Measurements from ENCODE around the gene XCL2.
"Not testable (repeated sequence)": the region's sequence is repeated elsewhere in the genome, so short reads cannot be mapped to it uniquely, and the experiment has no call there.

The XCL2 gene

DNA sequence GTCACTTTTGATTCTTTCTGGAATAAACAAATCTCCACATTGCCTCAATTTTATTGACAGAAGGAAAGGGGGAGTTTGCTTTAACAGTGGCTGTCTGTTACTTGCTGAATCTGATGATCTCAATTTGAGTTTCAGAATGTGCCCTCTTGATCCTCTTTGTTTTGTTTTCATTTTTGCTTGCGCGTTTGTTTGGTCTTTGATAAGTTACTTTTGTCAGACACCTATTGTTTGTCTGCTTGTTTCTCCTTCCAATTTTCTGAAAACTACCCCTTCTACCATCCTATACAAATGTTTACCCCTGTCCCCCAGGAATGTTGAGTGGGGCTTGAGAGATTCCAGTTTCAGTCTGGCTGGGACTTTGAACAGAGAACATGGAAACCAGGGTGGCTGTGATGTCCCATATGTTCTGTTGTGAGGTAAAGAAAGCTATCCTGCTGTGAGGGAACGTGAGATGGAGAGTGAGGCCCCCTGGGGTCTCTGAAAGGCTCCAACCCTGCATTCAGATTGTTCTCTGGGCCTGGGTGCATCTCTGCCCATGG is 11.8 kb upstream of the XCL2 start:
- FAIRE-seq = no peak

DNA sequence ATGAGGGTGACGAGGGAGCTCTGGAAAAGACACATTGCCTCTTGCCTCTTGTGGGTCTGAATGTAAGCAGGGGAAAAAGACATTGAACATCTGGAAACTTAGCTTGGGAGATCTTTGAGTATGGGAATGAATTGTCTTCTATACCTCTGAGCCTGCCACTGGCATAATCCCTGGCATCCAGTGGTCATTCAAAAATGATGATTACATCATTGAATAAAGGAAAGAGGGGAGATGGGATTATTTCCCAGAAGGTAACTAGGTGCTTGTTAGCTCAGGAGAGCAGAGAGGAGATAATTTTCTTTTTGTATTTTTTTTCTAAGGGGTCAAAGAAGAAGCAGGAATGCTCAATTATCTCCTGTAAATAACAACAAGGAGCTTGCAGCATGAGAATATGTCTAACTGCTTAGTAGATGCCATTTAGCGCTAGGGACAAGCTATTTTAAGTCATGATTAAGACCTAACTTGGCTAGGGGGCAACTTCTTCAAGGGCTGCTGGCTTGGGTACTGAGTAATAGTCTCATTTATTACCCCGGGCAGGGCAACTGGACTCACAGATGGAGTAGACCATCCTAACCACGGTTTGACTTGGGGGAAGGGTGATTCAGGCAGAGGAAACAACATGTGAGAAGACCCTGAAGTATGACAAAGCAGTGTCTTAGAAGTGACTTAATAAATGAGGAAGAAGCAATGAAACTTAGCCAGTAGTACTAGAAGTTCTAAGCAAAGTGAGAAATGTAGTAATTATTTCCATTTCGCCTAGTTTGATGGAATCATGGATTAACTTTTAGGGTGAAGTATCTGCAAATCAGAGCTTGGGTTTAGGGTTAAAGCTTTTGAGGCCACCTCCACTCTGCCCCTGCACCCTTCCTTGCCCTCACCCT is 11.0 kb upstream of the XCL2 start:
- no peak for FAIRE-seq

DNA sequence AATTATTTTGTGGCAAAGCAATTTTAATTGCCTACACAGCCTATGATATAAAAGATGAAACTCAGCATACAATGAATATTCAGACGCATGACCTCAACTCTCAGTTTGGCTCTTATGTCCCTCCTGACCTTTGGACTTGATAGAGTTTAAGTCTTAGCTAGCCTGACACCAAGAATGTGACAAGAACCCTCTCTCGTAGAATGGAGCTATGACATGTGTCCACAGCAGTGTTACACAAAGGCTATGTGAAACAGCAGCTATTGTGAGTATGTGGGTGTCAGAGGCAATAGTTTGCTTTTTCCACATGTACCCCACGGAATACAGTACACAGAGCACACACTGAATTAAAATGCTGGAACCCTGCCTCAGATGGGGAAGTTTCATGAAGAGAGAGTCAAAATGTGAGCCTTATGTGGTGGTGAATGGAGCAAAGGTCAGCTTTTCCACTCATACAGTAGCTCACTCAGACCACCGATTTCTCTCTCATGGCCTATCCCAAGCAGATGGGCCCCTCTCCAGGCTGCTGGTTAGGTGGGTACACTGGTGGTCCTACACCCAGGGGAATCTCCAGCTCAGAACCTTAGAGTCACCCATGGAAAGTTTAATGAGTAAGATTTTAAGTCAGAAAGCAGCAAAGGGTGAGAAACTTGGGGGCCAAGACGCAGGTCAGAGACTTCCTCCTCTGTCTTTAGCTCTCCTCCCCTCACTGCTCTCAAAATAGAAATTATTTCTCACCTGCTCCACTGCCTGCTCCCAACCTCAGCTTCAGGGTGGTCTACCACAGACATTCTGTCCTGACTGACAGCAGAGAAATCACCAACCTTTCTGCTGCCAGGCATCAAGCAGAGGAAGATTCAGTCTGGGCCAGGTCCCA is 10.1 kb upstream of the XCL2 start:
- no peak for FAIRE-seq

- FAIRE-seq = no peak
Measured at GRCh38 chr1:168552961-168553360, 9.2 kb upstream of the XCL2 start.

DNA sequence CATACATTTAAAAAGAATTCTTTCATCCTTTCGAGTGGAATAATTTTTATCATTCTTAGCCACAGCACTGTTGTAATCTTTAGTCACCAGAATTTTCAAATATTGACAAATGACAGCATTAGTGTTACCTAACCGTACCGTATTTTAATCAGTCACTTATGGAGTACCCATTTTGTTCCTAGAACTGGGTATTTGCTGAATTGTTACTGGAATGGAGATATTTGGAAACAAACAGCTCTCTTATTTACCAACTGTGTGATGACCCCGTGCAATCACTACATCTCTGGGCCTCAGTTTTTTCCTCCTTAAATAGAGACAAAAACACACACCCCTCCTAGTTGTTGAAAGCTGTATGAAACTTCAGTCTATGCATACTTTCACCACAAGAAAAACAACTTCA is 7.9 kb upstream of the XCL2 start:
- FAIRE-seq = no peak

DNA sequence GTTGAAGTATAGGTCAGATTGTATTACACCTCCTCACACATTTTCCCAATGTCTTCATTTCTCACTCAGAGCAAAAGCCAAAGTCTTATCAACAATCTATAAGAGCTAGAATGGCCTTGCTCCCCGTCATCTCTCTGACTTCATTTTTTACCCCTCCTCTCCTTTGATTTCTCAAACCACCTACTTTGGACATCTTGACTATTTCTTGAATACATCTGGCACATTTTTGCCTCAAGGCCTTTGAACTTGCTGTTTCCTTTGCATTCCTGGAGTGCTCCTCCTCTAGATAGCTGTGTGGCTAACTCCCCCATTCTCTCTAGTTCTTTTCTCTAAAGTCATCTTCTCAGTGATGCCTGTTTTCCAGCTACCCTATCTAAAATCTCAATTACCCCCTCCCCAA is 7.2 kb upstream of the XCL2 start:
- no peak for FAIRE-seq

DNA sequence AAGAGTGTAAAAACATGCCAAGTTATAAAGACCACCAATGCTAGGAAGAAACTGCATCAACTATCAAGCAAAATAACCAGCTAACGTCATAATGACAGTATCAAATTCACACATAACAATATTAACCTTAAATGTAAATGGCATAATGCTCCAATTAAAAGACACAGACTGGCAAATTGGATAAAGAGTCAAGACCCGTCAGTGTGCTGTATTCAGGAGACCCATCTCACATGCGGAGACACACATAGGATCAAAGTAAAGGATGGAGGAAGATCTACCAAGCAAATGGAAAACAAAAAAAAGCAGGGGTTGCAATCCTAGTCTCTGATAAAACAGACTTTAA is 2.7 kb upstream of the XCL2 start:
- not testable (repeated sequence) for FAIRE-seq

- FAIRE-seq = not testable (repeated sequence)
Measured at GRCh38 chr1:168545678-168546552, 2.1 kb upstream of the XCL2 start.

DNA sequence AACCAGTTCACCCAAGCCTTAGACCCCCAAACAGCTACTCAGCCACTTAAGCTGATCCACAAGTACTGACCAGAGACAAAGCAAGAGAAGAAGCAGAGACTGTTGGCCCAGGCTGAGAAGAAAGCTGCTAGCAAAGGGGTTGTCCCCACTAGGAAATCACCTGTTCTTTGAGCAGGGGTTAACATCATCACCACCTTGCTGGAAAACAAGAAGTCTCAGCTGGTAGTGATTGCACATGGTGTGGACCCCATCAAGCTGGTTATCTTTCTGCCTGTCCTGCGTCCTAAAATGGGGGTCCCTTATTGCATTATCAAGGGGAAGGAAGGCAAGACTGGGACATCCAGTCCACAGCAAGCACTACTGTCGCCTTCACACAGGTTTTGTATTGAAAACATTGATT is 819 bp downstream of the XCL2 start:
- not testable (repeated sequence) for FAIRE-seq

- not testable (repeated sequence) for FAIRE-seq
Measured at GRCh38 chr1:168540798-168541197, 3.0 kb downstream of the XCL2 start.

- FAIRE-seq = no peak
Measured at GRCh38 chr1:168535536-168535935, 8.3 kb downstream of the XCL2 start.

GRCh38 chr1:168531615-168532345 is 12.0 kb downstream of the XCL2 start:
- FAIRE-seq = no peak

DNA sequence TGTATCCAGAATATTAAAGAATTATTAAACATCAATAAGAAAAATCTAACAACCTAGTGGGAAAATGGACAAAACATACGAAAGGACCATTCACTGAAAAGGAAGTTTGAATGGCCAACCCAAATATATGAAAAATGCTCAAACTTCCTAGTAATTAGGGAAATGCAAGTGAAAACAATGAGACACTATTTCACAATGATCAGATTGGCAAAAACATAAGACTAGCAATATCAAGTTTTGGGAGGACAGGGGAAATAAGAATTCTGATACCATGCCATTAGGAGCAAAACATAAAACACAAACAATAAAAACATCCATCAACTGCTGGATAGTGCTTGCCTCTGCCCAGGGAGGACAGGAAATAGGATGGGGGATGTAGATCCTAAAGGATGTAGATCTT is 14.3 kb downstream of the XCL2 start:
- FAIRE-seq = no peak

- no peak for FAIRE-seq
Measured at GRCh38 chr1:168521401-168522000, 22.3 kb downstream of the XCL2 start.

GRCh38 chr1:168520832-168521231 is 23.0 kb downstream of the XCL2 start:
- no peak for FAIRE-seq

DNA sequence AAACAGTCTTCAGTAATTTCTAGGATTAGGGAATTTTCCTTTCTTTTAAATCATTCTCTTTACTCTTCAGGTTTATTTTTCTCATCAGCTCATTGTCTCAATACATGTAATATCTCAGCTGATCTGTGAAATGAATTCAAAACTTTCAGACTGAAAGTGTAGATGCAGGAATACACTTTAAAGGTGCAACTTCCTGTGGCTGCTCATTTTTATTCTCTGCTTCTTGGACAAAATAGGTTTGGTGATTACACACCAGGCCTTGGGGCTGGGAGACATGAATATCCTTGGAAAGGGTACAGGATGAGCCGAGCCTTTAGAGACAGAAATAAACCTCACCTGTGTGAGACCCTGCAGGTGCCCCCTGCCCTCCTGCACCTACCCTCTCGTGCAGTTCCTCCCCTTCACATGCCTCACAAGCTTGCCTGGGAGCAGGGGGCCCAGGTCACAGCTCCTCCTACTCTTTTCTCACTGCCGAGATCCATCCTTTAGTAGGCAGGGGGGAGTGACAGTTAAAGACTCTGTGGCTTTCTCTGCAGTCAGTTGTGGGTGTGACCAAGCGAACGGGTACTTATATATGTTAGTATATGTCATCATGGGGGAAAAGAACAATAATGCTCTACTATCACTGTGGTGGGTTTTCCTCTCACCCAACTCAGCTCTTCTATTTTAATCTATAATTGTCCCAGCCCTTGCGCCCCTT is 23.6 kb downstream of the XCL2 start:
- FAIRE-seq = no peak

DNA sequence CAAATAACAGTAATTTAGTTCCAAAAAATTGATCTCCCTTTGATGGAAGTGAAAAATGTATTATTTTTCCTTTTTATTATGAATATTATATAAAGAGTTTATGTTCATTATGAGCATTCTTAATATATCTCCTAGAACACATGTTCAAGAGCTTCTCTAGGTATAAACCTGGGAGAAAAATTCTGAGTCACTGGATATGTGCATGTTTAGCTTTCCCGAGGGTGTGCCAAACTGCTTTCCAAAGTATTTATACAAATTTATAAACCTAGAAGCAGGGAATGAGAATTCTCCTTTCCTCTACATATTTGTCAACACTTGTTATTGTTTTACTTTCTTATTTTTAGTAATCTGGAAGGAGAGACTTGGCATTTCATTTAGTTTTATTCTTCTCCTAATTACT is 25.0 kb downstream of the XCL2 start:
- no peak for FAIRE-seq

- FAIRE-seq = no peak
Measured at GRCh38 chr1:168518201-168518689, 25.6 kb downstream of the XCL2 start.

DNA sequence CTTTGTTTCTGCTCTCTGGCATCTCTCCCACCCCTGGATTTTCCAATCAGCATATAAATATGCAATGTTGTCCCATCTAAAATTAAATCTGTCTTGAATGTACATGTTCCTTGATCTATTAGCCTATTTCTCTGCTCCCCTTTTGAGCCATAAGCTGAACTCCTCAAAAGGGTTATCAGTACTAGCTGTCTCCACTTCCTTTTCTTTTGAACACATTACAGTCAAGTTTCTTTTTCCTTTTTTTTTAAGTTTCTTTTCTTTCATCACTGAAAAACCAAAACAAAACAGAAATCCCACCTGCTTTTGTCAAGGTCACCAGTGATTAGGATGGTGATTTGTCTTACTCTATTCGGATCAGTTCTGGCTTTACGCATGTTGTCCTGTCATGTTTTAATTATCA is 29.3 kb downstream of the XCL2 start:
- FAIRE-seq = no peak

DNA sequence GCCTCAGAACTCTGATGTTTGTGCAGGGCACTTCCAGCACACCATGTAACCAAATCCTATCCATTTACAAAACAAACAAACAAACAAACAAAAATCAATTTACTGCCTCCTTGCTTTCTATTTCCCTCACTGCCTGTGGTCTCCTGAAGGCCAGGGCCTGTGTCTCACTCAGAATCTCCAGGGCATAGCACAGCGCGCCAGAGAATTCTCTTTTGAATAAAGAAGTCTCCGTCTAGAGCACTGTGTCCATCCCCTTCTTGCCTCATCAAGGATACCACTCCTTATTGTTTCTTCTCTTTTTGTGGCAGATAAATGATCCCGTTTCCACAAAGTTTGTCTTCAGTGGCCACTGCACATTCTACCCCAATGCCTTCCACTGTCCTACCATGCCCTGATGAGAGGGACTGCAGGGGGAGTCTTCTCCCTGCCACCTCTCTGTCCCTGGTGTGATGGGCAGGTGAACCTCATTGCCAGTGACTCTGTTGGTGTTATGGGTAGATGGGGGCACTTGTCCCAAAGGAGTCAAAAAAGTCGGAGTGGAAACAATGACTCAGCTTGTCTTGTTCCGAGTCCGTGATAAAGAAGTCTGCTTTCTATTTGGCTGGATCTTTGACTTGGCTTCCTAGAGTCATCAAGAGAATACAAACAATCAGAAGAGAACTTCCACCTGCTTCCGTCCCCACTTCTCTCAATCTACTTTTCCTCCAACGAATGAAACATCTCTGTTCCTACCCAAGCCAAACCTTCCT is 30.0 kb downstream of the XCL2 start:
- FAIRE-seq = no peak
